ENCODE data around the gene CERS1. TPM values are rescaled to one million over a fixed set of nuclear protein-coding genes. Genes with fewer than 3 reads are reported as not detected.

Gene CERS1
- total RNA-seq, 1 donor from 2014 or later, result 1.8 TPM

DNA sequence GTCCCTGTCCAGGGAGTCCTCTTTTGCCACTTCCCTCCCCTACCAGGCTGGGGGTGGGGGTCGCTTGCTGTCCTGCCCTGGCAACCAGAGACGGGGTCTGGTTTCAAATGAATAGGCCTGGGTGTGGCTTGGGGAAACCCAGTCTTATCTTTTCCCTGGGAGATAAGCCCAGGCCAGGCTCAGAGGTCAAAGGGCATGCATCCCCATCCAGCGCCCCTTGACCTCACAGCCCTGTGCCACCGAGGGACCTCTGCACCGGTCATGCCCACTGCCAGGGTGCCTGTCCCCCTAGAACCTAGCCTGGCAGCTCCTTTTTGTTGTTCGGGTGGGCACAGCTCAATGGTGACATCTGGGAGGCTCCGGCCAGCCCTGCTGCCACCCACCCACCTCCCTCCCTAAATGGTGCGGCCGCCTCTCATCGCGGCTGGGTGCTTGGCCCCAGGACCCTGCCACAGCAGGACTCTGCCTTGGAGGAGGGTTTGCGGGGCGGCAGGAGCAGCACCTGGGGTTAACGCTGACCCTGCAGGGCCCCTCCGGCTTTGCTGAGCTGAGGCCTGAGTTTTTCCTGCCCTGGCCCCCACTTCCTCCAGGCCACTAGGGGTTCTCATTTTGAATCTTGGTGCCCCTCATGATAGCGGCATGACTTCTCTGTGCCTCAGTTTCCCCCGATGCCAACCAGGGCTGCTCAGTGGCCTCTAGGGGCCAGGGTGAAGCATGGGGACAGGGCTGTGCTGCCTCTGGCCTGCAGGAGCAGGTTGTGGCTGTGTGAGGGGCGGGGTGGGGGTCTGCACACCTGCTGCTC is 2.9 kb upstream of the CERS1 start:
- DNase-seq (ENCODE audit: low spot score), result no peak

GRCh38 chr19:18898081-18898606 is 2.2 kb upstream of the CERS1 start:
- no peak for DNase-seq (ENCODE audit: low spot score)

- no peak for DNase-seq (ENCODE audit: low spot score)
Measured at GRCh38 chr19:18897094-18898029, 1.4 kb upstream of the CERS1 start.

DNA sequence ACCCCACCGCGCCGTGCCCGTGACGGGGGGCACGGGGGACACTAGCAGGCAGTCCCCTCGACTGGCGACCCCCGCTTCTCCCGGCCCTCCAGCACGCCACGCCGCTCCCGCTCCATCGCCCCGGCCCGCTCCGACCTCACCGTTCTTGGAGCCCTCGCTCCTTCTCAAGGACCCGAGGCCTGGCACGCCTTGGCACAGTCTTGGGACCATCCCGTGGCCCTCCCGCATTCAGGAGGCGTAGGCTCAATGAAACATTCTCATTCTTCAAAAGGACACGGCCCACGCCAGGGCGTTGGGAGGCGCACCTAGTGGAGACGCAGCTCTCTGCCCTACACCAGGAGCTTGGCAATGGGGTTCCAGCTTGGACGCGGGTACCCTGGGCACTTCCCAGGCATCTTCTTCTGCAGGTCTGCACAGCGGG is 473 bp upstream of the CERS1 start:
- DNase-seq (ENCODE audit: low spot score), result no peak

GRCh38 chr19:18895038-18895823 is 727 bp downstream of the CERS1 start:
- no peak for DNase-seq (ENCODE audit: low spot score)

DNA sequence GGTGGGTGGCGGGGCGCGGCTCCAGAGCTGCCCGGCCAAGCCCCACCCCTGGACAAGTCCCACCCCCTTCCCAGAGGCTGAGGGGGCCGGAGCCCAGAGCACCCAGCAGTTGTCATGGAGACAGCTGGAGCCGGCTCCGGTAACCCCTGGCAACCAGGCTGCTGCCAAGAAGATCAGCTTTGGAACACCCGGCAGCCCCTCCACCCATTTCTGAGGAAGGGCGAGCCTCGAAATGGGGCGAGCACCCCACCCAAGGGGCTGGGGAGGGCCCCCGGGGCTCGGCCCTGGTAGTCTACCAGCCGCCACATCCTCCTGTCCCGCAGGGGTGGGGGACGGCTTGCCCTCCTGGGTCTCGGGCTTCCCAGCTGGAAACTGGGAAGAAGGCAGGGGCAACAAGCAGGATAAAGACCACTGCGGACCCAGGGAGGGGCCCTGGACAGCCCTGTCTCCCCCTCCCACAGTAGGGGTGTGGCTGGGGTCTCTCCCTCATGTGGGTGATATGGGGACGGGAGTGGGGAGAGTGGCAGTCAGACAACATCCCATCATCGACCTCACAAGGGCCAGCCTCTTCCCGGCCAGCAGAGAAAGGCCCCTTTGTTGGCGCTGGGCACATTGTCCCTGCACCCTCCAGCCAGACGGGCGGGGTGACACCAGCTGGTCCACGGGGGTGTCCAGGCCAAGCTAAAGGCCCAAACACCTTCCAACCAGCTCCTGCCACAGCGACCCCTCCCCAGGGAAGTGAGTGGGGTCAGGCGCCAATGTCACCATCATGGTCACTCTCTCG is 1.5 kb downstream of the CERS1 start:
- no peak for DNase-seq (ENCODE audit: low spot score)

GRCh38 chr19:18893587-18894253 is 2.2 kb downstream of the CERS1 start:
- no peak for DNase-seq (ENCODE audit: low spot score)

DNA sequence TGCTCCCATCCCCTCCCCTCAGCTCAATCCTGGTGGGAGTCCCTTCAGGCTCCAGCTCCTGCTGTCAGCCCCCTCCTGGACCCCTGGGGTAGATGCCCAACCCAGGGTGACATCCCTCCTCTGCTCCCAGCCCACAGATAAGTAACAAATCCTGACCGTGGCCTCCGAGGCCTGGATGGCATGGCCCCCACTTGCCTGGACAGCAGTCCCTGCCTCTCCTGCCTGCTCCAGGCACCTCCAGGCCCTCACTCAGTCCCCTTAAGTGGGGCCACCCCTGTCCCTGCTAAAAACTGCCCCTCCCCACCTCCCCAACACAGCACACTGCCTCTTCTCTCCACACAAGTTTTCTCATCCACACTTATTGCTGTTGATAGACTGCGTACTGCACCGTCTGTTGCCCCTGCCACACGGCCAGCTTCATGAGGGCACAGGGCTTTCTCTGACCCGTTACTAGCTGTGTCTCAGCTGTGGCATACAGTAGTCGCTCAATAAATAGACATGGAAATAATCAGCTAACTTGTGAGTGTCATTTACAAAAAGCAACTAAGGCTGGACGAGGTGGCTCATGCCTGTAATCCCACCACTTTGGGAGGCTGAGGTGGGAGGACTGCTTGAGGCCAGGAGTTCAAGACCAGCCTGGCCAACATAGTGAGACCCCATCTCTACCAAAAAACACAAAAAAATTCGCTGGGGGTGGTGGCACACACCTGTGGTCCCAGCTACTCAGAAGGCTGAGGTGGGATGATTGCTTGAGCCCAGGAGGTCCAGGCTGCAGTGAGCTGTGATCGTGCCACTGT is 5.8 kb downstream of the CERS1 start:
- DNase-seq (ENCODE audit: low spot score), result no peak

GRCh38 chr19:18886972-18887371 is 9.0 kb downstream of the CERS1 start:
- DNase-seq (ENCODE audit: low spot score), result no peak

- DNase-seq (ENCODE audit: low spot score), result no peak
Measured at GRCh38 chr19:18883526-18884304, 12.2 kb downstream of the CERS1 start.

DNA sequence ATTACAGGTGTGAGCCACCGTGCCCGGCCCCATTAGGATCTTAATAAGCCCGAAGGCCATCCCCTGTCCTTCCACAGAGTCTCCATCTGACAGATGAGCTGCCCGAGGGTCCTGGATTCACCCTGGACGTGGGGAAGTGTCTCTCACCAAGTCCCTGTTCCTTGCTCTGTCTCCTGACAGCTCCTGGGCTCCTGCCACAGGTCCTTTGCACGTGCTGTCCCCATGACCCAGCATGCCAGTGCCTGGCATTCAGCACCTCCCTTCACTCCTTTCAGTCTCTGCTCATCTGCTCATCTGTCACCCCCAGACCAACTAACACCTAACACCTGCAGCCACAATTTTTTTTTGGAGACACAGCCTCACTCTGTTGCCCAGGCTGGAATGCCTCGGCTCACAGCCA is 14.5 kb downstream of the CERS1 start:
- DNase-seq (ENCODE audit: low spot score), result no peak

GRCh38 chr19:18879579-18880373 is 16.2 kb downstream of the CERS1 start:
- DNase-seq (ENCODE audit: low spot score), result no peak

DNA sequence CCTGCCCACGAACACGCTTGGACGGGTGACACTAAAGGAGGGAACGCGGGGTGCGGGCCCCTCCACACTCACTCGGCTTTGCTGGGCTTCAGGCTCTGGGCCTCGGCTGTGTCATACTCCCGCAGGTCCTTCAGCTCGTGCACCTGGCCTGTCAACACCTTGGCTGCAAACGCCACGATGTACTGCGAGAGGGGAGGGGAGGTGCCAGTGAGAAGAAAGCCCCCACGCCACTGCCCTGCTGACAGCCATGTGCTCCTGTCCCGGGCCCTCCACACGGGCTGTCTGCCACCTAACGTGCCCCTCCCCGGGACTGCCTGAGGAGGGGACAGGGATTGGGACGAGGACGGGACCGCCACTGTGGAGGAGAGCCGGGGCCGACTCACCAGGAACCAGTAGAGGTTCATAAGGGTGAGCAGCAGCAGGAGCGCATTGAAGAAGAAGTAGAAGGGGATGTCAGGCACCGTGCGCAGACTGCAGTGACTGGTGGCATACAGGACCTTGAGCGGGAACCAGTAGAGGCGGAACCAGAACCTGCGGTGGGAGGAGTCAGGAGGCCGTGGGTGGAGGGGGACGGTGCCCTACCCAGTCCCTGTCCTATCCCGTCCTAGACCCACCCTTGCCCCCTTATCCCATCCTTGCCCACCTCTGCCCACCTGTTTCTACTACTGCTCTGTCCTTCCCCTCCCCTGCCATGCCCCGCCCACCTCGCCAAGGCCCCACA is 16.9 kb downstream of the CERS1 start:
- DNase-seq (ENCODE audit: low spot score), result no peak

GRCh38 chr19:18878058-18878797 is 17.7 kb downstream of the CERS1 start:
- DNase-seq (ENCODE audit: low spot score), result no peak

- no peak for DNase-seq (ENCODE audit: low spot score)
Measured at GRCh38 chr19:18876865-18877264, 19.1 kb downstream of the CERS1 start.

GRCh38 chr19:18875726-18876125 is 20.2 kb downstream of the CERS1 start:
- no peak for DNase-seq (ENCODE audit: low spot score)

Measured in mucosa of gallbladder (tissue), 1 donor.